HG02678 (cell line): ENCODE data around the gene ASCL5.

Experiments used
- ATAC-seq: cut with Tn5 transposase; IDR thresholded peaks from one replicate; pipeline ENCODE4 v1.9.1; 2021; ENCODE audit warnings: mild to moderate bottlenecking, moderate library complexity; ENCODE audit not compliant: unreplicated experiment

Gene ASCL5

DNA sequence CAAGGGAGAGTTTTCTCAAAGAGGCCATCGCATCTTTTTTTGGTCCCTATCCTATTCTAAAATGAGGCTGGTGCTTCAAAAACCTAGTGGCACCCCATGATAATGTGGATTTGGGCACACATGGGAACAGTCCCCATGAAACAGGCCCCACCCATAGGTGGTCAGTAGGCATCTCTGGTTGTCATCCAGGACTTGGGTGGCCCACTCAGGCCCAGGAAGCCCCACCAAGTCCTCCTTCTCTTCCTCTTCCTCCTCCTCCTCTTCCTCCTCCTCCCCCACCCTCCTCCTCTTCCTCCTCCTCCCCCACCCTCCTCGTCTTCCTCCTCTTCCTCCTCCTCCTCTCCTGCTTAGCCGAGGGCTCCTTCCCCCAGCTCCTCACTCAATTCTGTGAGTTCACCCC, 15.3 kb downstream of the ASCL5 start:
- no peak for ATAC-seq

DNA sequence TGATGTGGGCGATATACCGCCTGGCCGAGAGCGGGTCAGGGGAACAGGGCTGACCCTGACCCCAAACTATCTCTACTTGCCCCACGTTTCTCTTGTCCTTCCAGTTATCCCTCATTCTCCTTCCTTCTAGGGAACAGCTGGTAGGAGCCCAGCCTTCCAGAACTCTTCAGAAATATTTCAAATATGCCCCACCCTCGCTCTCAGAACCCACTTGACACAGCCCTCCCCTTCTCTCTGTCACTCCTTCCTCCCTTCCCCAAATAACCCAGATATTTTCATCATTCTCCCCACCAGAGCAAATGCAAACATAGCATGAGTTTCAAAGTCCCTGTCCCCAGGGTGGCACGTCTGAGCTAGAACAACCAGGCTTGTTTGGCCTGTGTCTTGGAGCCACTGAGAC, 15.8 kb downstream of the ASCL5 start:
- no peak for ATAC-seq

DNA sequence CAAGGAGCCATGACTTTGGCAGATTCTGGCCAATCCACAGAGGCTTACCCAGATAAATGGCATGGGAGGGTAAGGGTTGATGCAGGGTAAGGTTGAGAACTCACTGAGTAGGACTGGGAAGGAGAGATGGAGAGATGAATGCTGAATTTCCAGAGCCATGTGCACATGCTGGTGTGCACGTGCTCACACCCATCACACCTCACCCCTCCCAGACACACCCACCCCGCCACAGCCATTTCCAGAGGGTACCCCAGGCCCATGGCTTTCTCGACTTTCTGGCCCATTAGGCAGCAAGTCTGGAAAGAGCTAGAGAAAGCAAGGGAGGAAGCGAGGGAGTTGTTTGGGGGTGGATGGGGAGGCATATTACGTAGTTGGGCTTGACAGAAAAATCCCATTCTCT, 16.4 kb downstream of the ASCL5 start:
- ATAC-seq: no peak

GRCh38 chr1:201110138-201110537, 16.8 kb downstream of the ASCL5 start:
- no peak for ATAC-seq

- ATAC-seq: no peak
These were observed 17.3 kb downstream of the ASCL5 start for GRCh38 chr1:201109651-201110050.

DNA sequence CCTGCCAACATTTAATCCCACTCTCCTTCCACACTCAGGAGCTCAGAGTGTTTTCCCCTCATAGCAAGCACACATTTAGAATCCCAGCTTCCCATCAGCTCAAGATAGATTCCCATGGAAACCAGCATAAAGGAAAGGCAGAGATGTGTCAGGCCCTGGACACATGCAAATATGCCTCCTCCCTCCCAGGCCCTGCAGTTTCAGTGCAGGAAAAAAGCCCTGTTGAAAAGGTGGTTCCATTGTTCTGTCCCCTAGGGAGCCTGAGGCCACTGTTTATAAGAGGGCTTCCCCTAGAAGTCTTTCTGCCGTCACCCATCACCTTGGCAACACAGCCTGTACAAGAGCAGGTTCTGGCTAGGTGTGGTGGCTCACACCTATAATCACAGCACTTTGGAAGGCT, 18.4 kb downstream of the ASCL5 start:
- ATAC-seq: no peak

- no peak for ATAC-seq
These were observed 21.3 kb downstream of the ASCL5 start for GRCh38 chr1:201105688-201106087.

GRCh38 chr1:201104141-201104540, 22.8 kb downstream of the ASCL5 start:
- no peak for ATAC-seq

GRCh38 chr1:201103666-201104065, 23.3 kb downstream of the ASCL5 start:
- ATAC-seq: no peak

DNA sequence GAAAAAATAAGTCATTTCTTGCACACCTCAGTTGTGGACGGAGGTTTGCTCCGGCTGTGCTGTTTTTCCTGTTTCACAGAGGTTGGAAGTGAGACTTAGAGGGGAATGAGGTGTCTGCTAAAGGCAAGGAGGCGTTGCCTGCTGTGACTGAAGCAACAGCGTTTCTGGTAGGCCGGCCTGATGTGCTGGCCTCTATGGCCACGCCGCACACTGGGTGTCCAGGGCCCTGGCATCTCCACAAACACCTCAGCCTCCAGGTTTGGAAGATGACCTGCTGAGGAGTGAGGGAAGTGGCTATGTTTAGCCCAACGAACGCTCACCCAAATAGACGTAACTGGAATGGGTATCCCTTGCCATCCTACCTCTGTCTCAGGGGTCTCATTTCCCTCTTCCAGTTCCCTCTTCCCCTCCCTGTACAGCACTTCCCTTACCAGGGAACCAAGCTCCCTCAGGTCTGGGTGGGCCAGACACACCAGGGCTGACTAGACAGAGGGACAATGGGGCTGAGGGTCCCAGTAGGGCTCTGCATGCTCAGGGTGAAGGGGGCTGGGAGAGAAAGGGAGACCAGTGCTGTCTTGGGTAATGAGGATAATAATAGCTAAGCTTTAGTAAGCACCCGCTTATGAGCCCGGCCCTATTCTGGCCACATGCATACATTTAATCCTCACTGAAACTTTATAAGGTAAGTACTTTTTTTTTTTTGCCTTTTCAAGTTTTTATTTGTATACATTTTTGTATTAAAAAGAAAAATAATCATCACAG, 26.6 kb downstream of the ASCL5 start:
- ATAC-seq: no peak

- no peak for ATAC-seq
These were observed 27.8 kb downstream of the ASCL5 start for GRCh38 chr1:201098992-201099677.

GRCh38 chr1:201096977-201097856, 29.8 kb downstream of the ASCL5 start:
- ATAC-seq: no peak

DNA sequence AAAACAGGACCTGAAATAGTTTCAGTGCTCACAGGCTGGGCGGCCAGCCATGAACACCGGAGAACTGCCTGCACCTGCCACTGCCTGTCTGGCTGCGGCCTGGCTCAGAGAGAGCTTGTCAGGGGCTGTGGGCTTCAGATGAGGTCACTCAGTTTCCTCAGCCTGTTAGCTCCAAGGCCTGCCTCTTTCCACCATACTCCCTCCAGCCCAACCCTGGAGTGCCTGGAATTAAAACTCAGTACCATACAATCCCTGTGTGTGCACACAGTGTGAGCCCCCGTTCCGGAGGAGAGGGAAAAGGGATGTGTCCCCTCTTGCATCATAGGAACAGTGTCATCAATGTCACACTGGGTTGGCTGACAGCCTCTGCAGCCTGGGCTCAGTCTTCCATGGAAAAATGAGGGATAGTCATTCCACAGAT, 30.9 kb downstream of the ASCL5 start:
- no peak for ATAC-seq

GRCh38 chr1:201095581-201095980, 31.4 kb downstream of the ASCL5 start:
- no peak for ATAC-seq

- ATAC-seq: no peak
These were observed 32.2 kb downstream of the ASCL5 start for GRCh38 chr1:201094832-201095231.

GRCh38 chr1:201093962-201094361, 33.0 kb downstream of the ASCL5 start:
- no peak for ATAC-seq

- no peak for ATAC-seq
These were observed 33.4 kb downstream of the ASCL5 start for GRCh38 chr1:201093561-201093960.

- no peak for ATAC-seq
These were observed 34.2 kb downstream of the ASCL5 start for GRCh38 chr1:201092738-201093137.

- no peak for ATAC-seq
These were observed 35.7 kb downstream of the ASCL5 start for GRCh38 chr1:201091256-201091655.

DNA sequence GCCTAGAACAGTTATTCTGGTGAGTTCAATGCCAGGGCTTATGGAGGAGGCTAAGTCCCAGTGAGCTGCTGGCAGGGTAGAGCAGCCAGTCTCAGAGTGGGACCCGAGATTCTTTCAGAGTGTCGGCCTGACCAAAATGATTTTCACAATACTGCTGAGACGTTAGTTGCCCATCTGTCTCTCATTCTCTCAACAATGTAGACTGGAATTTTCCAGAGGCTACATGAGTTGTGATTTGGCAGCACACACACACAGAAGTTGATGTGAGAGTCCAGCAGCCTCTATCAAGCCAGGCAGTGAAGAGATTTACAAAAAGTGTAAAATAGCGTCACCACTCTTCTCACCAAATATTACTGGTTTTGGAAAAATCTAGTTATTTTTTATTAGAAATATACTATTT, 36.4 kb downstream of the ASCL5 start:
- ATAC-seq: no peak

DNA sequence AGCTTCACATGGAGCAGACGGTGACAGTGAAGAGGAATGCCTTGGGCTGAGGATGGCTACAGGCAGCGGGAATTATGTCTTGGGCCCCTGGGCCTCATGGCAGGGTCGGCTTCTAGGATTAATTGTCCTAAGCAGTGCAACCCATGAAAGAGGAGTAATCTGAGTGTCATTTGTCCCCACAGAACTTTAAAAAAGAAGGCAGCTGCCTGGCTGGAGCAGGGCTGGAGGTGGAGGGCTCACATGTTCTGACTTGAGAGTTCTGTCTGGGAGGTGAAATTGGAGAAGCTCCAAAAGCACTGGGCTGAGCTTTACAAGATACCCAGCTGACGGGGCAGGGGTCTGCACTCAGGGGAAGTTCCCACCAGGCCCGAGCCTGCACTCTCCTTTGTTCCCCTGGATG, 37.4 kb downstream of the ASCL5 start:
- no peak for ATAC-seq
